HCT116 (cell line): ENCODE results near the gene PRKACA. TPM values are rescaled to one million over a fixed set of nuclear protein-coding genes. Genes with fewer than 3 reads are reported as not detected.

Experiments
- ATAC-seq: fragments of 200-7000 bp; cut with Tn5 transposase; 2 replicates; pipeline ENCODE4 v1.9.1; 2020; ENCODE audit warnings: mild to moderate bottlenecking, moderate library complexity
- BruUV-seq: library from RNA; stranded (reverse); fragments of 400-500 nt; replicated peaks from 2 replicates; lab custom pipeline; 2021; lab: Mats Ljungman, UMichigan
- CTCF ChIA-PET: fragments of 300-600 bp; sonication (Branson Sonifier 250); formaldehyde crosslinking; loops from one replicate; lab custom pipeline; 2021; ENCODE audit warnings: antibody characterized with exemption; lab: Charles Lee
- POLR2A ChIA-PET: fragments of 300-600, 350-600 bp; sonication (Branson Sonifier 250); formaldehyde crosslinking; loops from one replicate; lab custom pipeline; 2021; ENCODE audit warnings: antibody characterized with exemption; lab: Charles Lee
- RAD21 ChIA-PET, 2 experiments: fragments of 300-600 bp; sonication (Branson Sonifier 250); formaldehyde crosslinking; loops; one replicate each; lab custom pipeline; 2023; ENCODE audit warnings: low total read pairs in 2 of 2; ENCODE audit not compliant: uncharacterized antibody in 2 of 2, unreplicated experiment in 2 of 2, low non-redundant PET in 1 of 2; lab: Charles Lee
- DNase-seq: peaks from one replicate; pipeline ENCODE4 v3.0.0-alpha.2; 2010; ENCODE audit warnings: low read depth, low spot score
- H2AFZ ChIP-seq: fragments of 200-600 bp; shearing (Covaris generic), sonication (generic); 2 replicates; pipeline ENCODE4 v1.6.1; 2017; ENCODE audit warnings: low read depth, mixed run types, mixed read lengths, antibody characterized with exemption, low read length; ENCODE audit not compliant: poor library complexity, severe bottlenecking
- H3K27ac ChIP-seq: 2 replicates; pipeline ENCODE4 v1.5.1; 2012; ENCODE audit warnings: low read depth, low read length
- H3K27me3 ChIP-seq: fragments of 200-600 bp; sonication (generic); 2 replicates; pipeline ENCODE4 v1.6.1; 2016; ENCODE audit warnings: mixed run types, low read length, mixed read lengths; ENCODE audit not compliant: insufficient read depth
- H3K36me3 ChIP-seq, 2 experiments: fragments of 200-500 bp in 1 of 2; fragments of 200-600 bp in 1 of 2; sonication (Bioruptor generic) in 1 of 2; sonication (generic) in 1 of 2; 2 replicates each; pipeline versions ENCODE4 v1.5.1 to v1.6.1; 2014 to 2016; ENCODE audit warnings: low read length in 2 of 2, inconsistent platforms in 1 of 2, mixed read lengths in 1 of 2, mixed run types in 1 of 2; ENCODE audit not compliant: insufficient read depth in 2 of 2, control insufficient read depth in 1 of 2
- H3K4me1 ChIP-seq, 2 experiments: fragments of 200-600 bp in 1 of 2; sonication (generic) in 1 of 2; 2 replicates each; pipeline versions ENCODE4 v1.5.1 to v1.6.1; 2012 to 2017; ENCODE audit warnings: low read length in 2 of 2, inconsistent platforms in 1 of 2, mild to moderate bottlenecking in 1 of 2, mixed read lengths in 1 of 2, mixed run types in 1 of 2, moderate library complexity in 1 of 2; ENCODE audit not compliant: insufficient read depth in 2 of 2, control insufficient read depth in 1 of 2
- H3K4me2 ChIP-seq: fragments of 200-600 bp; sonication (generic); 2 replicates; pipeline ENCODE4 v1.6.1; 2017; ENCODE audit warnings: mixed run types, low read length, mixed read lengths
- H3K4me3 ChIP-seq, 2 experiments: fragments of 200-600 bp in 1 of 2; sonication (generic) in 1 of 2; replicated peaks in 1 of 2; 2 replicates each; pipeline ENCODE4 v1.5.1; 2011 to 2016; ENCODE audit warnings: low read length in 2 of 2, control low read depth in 1 of 2, low read depth in 1 of 2, mild to moderate bottlenecking in 1 of 2, mixed read lengths in 1 of 2, mixed run types in 1 of 2
- H3K79me2 ChIP-seq: fragments of 200-600 bp; sonication (generic); 2 replicates; pipeline ENCODE4 v1.6.1; 2017; ENCODE audit warnings: mild to moderate bottlenecking, mixed run types, low read length, moderate library complexity, mixed read lengths; ENCODE audit not compliant: insufficient read depth
- H3K9ac ChIP-seq: fragments of 200-600 bp; sonication (generic); 2 replicates; pipeline ENCODE4 v1.6.1; 2016; ENCODE audit warnings: low read length, mixed read lengths
- H3K9me2 ChIP-seq: fragments of 200-600 bp; sonication (generic), shearing (Covaris generic); 2 replicates; pipeline ENCODE4 v1.6.1; 2017; ENCODE audit warnings: mixed run types, mild to moderate bottlenecking, moderate library complexity; ENCODE audit not compliant: insufficient read depth
- H3K9me3 ChIP-seq, 2 experiments: fragments of 200-500 bp in 1 of 2; fragments of 200-600 bp in 1 of 2; sonication (Bioruptor generic) in 1 of 2; sonication (generic) in 1 of 2; 2 replicates each; pipeline ENCODE4 v1.6.1; 2014 to 2017; ENCODE audit warnings: low read length in 2 of 2, mixed read lengths in 2 of 2, inconsistent platforms in 1 of 2, low read depth in 1 of 2, mild to moderate bottlenecking in 1 of 2, mixed run types in 1 of 2, moderate library complexity in 1 of 2; ENCODE audit not compliant: control insufficient read depth in 1 of 2, insufficient read depth in 1 of 2
- H4K20me1 ChIP-seq: fragments of 200-600 bp; sonication (generic), shearing (Covaris generic); 2 replicates; pipeline ENCODE4 v1.6.1; 2017; ENCODE audit warnings: mixed run types, mild to moderate bottlenecking, moderate library complexity; ENCODE audit not compliant: insufficient read depth
- CBX3 ChIP-seq: IDR thresholded peaks from 2 replicates; pipeline ENCODE4 v1.6.1; 2012; ENCODE audit warnings: low read depth
- FOSL1 ChIP-seq: IDR thresholded peaks from 2 replicates; pipeline ENCODE4 v1.6.1; 2012; ENCODE audit warnings: low read depth
- SIN3A ChIP-seq: IDR thresholded peaks from 2 replicates; pipeline ENCODE4 v1.6.1; 2012; ENCODE audit warnings: low read depth
- SP1 ChIP-seq: IDR thresholded peaks from 2 replicates; pipeline ENCODE4 v1.6.1; 2012; ENCODE audit warnings: low read depth
- YY1 ChIP-seq: IDR thresholded peaks from 2 replicates; pipeline ENCODE4 v1.6.1; 2011; ENCODE audit warnings: low read length, low read depth, moderate library complexity, mild to moderate bottlenecking; ENCODE audit not compliant: insufficient replicate concordance; ENCODE audit errors: extremely low read depth
- ZFX ChIP-seq: fragments of 450-650 bp; IDR thresholded peaks from 2 replicates; pipeline ENCODE4 v1.6.1; 2017
- intact Hi-C: fragments of 100-400 bp; cut with micrococcal nuclease; formaldehyde crosslinking; loops from 2 replicates; pipeline ENCODE4 v1.10.0; 2022
- total RNA-seq: library from RNA; stranded (reverse); gene quantifications from one replicate; pipeline ENCODE4 v1.2.1, GENCODE V29; 2021; ENCODE audit not compliant: unreplicated experiment
- TF ChIP-seq, protein P1 (sequence below): IDR thresholded peaks from 2 replicates; pipeline ENCODE4 v1.6.1; 2011; ENCODE audit warnings: mild to moderate bottlenecking, low read length, moderate library complexity; ENCODE audit not compliant: insufficient replicate concordance; ENCODE audit errors: extremely low read depth
- TF ChIP-seq, protein P2 (sequence below), 3 experiments: fragments of 200-600 bp in 1 of 3; sonication (generic) in 1 of 3; IDR thresholded peaks in 2 of 3; conservative IDR thresholded peaks in 1 of 3; 2 replicates each; pipeline ENCODE4 v1.5.1; 2012 to 2017; ENCODE audit warnings: low read depth in 2 of 3, low read length in 2 of 3, antibody characterized with exemption in 1 of 3, borderline replicate concordance in 1 of 3, control low read depth in 1 of 3, mild to moderate bottlenecking in 1 of 3, mixed read lengths in 1 of 3, mixed run types in 1 of 3, moderate library complexity in 1 of 3; ENCODE audit not compliant: insufficient read depth in 1 of 3
- TF ChIP-seq, protein P3 (sequence below): IDR thresholded peaks from 2 replicates; pipeline ENCODE4 v1.6.1; 2012
- TF ChIP-seq, protein P4 (sequence below): IDR thresholded peaks from 2 replicates; pipeline ENCODE4 v1.6.1; 2012

Gene PRKACA
- total RNA-seq, 1 experiment from 2014 or later: 95.7 TPM

DNA sequence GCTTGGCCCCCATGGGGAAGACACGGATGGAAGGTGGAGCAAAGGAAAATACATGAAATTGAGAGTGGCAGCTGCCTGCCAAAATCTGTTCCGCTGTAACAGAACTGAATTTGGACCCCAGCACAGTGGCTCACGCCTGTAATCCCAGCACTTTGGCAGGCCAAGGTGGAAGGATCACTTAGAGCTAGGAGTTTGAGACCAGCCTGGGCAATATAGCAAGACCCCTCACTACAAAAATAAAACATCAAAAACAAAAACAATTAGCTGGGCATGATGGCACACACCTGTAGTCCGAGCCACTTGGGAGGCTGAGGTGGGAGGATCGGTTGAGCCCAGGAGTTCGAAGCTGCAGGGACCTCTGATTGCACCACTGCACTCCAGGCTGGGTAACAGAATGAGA is 65.1 kb downstream of the PRKACA start:
- H3K36me3 ChIP-seq: peaks cover 0 to 6% of the 10 kb centered on the region in 2 experiments; a peak in 2 of 4 replicates
- no peak overlapping the region for H2AFZ ChIP-seq
- TSS peak; percentile 91 for BruUV-seq
- no peaks in the 10 kb centered on the region for H3K27me3 ChIP-seq
- TF ChIP-seq SP1: no peak
- no peak for TF ChIP-seq FOSL1
- TF ChIP-seq, protein P1, sequence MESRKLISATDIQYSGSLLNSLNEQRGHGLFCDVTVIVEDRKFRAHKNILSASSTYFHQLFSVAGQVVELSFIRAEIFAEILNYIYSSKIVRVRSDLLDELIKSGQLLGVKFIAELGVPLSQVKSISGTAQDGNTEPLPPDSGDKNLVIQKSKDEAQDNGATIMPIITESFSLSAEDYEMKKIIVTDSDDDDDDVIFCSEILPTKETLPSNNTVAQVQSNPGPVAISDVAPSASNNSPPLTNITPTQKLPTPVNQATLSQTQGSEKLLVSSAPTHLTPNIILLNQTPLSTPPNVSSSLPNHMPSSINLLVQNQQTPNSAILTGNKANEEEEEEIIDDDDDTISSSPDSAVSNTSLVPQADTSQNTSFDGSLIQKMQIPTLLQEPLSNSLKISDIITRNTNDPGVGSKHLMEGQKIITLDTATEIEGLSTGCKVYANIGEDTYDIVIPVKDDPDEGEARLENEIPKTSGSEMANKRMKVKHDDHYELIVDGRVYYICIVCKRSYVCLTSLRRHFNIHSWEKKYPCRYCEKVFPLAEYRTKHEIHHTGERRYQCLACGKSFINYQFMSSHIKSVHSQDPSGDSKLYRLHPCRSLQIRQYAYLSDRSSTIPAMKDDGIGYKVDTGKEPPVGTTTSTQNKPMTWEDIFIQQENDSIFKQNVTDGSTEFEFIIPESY: no peak
- TF ChIP-seq, protein P2, sequence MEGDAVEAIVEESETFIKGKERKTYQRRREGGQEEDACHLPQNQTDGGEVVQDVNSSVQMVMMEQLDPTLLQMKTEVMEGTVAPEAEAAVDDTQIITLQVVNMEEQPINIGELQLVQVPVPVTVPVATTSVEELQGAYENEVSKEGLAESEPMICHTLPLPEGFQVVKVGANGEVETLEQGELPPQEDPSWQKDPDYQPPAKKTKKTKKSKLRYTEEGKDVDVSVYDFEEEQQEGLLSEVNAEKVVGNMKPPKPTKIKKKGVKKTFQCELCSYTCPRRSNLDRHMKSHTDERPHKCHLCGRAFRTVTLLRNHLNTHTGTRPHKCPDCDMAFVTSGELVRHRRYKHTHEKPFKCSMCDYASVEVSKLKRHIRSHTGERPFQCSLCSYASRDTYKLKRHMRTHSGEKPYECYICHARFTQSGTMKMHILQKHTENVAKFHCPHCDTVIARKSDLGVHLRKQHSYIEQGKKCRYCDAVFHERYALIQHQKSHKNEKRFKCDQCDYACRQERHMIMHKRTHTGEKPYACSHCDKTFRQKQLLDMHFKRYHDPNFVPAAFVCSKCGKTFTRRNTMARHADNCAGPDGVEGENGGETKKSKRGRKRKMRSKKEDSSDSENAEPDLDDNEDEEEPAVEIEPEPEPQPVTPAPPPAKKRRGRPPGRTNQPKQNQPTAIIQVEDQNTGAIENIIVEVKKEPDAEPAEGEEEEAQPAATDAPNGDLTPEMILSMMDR (IDR thresholded peaks at IDR 0.05 in 2 of 3, conservative IDR thresholded peaks at IDR 0.05 in 1 of 3; ENCODE audit: borderline replicate concordance in 1 of 3, insufficient read depth in 1 of 3, low read depth in 2 of 3, low read length in 2 of 3): no peak
- no peak for TF ChIP-seq CBX3
- no peak for TF ChIP-seq ZFX
- TF ChIP-seq SIN3A: no peak
- TF ChIP-seq, protein P3, sequence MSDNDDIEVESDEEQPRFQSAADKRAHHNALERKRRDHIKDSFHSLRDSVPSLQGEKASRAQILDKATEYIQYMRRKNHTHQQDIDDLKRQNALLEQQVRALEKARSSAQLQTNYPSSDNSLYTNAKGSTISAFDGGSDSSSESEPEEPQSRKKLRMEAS: no peak
- TF ChIP-seq, protein P4, sequence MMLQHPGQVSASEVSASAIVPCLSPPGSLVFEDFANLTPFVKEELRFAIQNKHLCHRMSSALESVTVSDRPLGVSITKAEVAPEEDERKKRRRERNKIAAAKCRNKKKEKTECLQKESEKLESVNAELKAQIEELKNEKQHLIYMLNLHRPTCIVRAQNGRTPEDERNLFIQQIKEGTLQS: no peak
- TF ChIP-seq YY1: no peak
- H3K9ac ChIP-seq: no peak overlapping the region
- no peak for ATAC-seq
- no peak overlapping the region for H3K27ac ChIP-seq
- peaks cover 0 to 6% of the 10 kb centered on the region in 2 experiments; a peak in 1 of 4 replicates for H3K4me1 ChIP-seq
- ChIA-PET CTCF (interaction anchor here (1.2 kb wide), 1 partner anchor 10 kb away, joined by 7 read pairs; no protein-coding TSS in a partner anchor), RAD21 (no interaction called here), POLR2A (interaction anchor here (0.6 kb wide), 1 partner anchor 29 kb away, joined by 3 read pairs; no protein-coding TSS in a partner anchor)
- H3K79me2 ChIP-seq: no peaks in the 10 kb centered on the region
- H3K9me3 ChIP-seq: no peaks in the 10 kb centered on the region
- H3K4me2 ChIP-seq: no peak overlapping the region
- DNase-seq: no peak
- intact Hi-C loops: no loop called here
- H4K20me1 ChIP-seq: no peaks in the 10 kb centered on the region
- no peak overlapping the region for H3K4me3 ChIP-seq
- no peaks in the 10 kb centered on the region for H3K9me2 ChIP-seq
